ENCODE data around the gene HOXC11.

Gene HOXC11

DNA sequence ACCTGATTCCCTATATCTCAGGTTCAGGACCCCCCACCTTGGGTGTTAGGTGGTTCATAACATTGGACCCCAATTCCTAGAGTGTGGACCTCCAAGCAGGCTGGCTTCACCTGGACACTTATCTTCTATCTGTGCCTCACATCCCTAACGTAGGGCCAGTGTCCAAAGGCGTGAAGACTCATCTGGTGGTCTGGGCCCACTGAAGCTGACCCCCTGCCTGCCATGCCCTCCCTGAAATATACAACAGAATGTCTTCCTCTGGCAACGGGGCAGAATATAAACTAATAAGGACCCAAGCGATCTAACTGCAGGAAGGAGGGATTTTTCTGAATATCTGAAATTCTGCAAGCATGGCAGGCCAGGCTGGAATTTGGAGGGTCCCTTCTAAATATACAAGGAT is 28.7 kb upstream of the HOXC11 start:
- H3K9me3 ChIP-seq (ENCODE audit: control insufficient read depth, insufficient read depth, low read length) = no peaks in the 10 kb centered on the region
- H3K4me3 ChIP-seq (ENCODE audit: low read length) = no peak overlapping the region
- no peak overlapping the region for H3K27ac ChIP-seq (ENCODE audit: low read length)
- WGBS (ENCODE audit: insufficient coverage, insufficient read length) = no CpG with 5 or more reads among the region's 4 CpGs
- H3K36me3 ChIP-seq (ENCODE audit: control insufficient read depth, insufficient read depth, low read length) = no peaks in the 10 kb centered on the region
- peaks cover 89% of the 10 kb centered on the region for H3K27me3 ChIP-seq (ENCODE audit: control insufficient read depth, insufficient read depth, low read length)
- H3K4me1 ChIP-seq (ENCODE audit: control insufficient read depth, insufficient read depth, low read length) = no peaks in the 10 kb centered on the region
- DNase-seq (ENCODE audit: low read depth, low spot score) = no peak

DNA sequence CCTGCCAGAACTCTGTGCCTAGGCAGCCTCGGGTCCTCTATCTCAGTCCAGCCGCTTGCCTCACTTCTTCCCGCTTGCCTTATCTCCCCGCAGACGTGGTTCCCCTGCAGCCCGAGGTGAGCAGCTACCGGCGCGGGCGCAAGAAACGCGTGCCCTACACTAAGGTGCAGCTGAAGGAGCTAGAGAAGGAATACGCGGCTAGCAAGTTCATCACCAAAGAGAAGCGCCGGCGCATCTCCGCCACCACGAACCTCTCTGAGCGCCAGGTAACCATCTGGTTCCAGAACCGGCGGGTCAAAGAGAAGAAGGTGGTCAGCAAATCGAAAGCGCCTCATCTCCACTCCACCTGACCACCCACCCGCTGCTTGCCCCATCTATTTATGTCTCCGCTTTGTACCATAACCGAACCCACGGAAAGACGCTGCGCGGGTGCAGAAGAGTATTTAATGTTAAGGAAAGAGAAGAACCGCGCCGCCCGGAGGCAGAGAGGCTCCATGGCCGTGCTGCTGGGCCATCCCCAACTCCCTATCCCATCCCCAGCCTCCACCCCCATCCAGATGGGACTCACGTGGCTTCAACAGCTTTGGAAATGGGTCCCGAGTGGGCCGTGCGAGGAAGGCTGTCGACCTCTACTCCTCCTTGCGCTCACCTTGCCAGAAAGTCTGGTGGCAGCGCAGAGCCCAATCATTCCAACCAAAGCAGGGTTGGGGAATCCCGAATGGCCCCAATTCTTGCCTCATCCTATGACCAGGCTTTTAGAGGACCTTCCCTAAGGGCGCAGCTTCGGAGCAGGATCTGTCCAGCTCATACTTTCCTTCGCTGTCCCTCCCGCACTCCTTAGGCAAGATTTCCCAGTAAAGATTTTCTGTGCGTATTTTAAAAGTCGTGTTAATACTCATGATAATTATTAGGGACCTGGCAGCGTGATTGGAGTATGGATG is 27.7 kb upstream of the HOXC11 start:
- no peak overlapping the region for H3K4me3 ChIP-seq (ENCODE audit: low read length)
- no peak overlapping the region for H3K27ac ChIP-seq (ENCODE audit: low read length)
- no peaks in the 10 kb centered on the region for H3K9me3 ChIP-seq (ENCODE audit: control insufficient read depth, insufficient read depth, low read length)
- no CpG with 5 or more reads among the region's 51 CpGs for WGBS (ENCODE audit: insufficient coverage, insufficient read length)
- H3K27me3 ChIP-seq (ENCODE audit: control insufficient read depth, insufficient read depth, low read length) = peaks cover 90% of the 10 kb centered on the region
- no peaks in the 10 kb centered on the region for H3K4me1 ChIP-seq (ENCODE audit: control insufficient read depth, insufficient read depth, low read length)
- DNase-seq (ENCODE audit: low read depth, low spot score) = no peak
- H3K36me3 ChIP-seq (ENCODE audit: control insufficient read depth, insufficient read depth, low read length) = no peaks in the 10 kb centered on the region

DNA sequence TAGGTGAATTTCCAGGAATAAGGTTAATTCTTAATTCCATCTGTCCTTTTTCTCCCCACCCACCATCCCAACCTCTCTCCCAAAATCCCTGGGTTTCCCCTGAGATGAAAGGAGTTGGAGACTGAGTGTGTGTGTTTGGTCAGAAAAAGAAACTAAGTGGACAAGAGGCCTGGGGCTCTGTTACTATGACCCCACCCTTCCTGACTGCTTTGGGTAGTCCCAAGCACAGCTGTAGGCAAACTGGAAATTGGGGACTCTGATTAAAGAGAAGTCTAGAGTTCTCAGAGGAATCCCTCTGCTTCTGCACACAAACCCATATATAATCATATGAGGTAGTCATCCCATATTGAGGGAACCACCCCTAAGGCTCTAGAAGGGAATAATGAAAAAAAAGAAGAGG is 25.2 kb upstream of the HOXC11 start:
- H3K36me3 ChIP-seq (ENCODE audit: control insufficient read depth, insufficient read depth, low read length) = no peaks in the 10 kb centered on the region
- H3K9me3 ChIP-seq (ENCODE audit: control insufficient read depth, insufficient read depth, low read length) = no peaks in the 10 kb centered on the region
- no peak overlapping the region for H3K27ac ChIP-seq (ENCODE audit: low read length)
- no peak overlapping the region for H3K4me3 ChIP-seq (ENCODE audit: low read length)
- peaks cover 94% of the 10 kb centered on the region for H3K27me3 ChIP-seq (ENCODE audit: control insufficient read depth, insufficient read depth, low read length)
- no peaks in the 10 kb centered on the region for H3K4me1 ChIP-seq (ENCODE audit: control insufficient read depth, insufficient read depth, low read length)
- no peak for DNase-seq (ENCODE audit: low read depth, low spot score)

DNA sequence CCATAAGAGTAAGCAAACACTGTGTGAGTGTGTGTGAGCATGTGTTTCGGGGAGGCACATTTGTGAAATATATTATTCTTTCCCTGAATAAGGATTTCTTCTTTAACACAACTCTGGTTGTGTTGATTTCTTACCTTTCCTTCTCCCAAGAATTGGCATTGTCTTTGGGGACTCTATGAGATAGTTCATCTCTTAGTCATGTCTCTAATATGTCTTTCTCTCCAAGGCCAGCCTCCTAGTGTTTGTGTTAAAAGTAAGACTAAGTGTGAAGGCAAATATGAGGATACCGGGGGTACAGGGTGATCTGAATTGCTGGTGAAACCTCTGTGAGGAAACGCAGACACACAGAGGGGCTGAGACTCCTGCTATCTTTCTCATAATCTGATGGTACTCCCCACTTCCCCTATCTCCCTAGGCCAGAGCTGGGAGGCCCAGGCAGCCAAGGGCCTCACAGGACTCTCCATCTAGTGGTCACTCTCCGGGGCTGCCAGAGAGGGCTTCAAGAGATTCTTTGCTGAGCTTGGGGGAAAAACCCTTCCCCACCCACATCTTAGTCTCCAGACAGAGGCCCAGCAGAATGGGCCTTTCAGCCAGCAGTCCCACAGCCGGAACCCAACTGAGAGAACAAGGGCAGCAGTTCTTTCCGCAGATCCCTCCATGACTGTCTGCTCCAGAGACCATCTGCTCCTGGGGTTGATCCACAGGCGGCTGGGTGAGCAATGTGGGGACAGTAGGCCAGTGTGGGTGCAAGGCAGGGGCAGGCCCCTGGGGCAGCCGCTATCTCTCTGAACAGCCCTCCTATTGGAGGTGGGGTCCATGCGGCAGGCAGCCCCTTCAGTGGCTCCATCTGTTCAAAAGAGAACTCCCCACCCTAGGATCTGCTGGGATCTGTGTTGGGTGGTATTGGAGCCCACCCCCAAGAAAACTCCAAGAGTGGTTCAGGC is 24.0 kb upstream of the HOXC11 start:
- Histone ChIP-seq H3K27ac (ENCODE audit: low read length) (no peak overlapping the region), H3K9me3 (ENCODE audit: control insufficient read depth, insufficient read depth, low read length) (no peaks in the 10 kb centered on the region), H3K4me3 (ENCODE audit: low read length) (no peak overlapping the region), H3K27me3 (ENCODE audit: control insufficient read depth, insufficient read depth, low read length) (peaks cover 98% of the 10 kb centered on the region), H3K4me1 (ENCODE audit: control insufficient read depth, insufficient read depth, low read length) (no peaks in the 10 kb centered on the region), H3K36me3 (ENCODE audit: control insufficient read depth, insufficient read depth, low read length) (no peaks in the 10 kb centered on the region)
- no CpG with 5 or more reads among the region's 9 CpGs for WGBS (ENCODE audit: insufficient coverage, insufficient read length)
- DNase-seq (ENCODE audit: low read depth, low spot score) = no peak

DNA sequence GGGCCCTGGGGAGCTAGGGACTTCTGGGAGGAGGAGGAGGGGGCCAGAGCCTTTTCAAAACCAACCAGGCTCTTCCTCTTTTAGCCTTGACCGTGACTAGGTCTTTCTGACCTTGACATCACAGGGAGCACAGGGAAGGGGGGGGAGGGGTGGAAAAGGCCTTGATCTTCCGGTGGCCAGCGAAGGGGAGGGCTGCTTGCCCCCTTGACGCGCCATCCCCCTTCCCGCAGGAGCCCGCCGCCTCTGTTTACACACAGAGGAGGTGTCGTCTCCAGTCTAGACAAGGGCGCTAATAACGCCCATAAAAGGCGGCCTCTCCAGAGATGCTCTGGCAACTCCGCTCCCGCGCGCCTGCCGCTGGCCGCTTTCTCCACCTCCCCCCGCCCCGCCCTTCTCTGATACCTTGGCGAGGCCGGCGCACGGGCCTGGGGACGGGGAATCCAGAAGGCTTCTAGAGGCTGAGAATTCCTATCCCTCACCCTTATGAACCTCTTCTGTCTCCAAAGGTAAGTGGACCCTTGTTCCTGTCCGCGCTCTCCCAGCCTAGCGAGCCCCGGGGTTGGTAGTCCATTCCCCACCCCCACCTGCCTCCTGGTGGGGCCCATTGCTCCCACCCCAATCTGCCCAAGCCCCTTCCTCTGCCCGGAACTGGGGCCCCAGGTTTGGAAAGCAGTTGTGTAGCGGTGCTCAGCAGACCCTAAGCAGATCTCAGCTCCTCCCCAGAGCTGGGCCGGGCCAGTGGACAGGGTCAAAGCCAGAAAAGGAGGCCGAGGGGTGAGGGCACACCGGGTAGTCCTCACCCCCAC is 23.1 kb upstream of the HOXC11 start:
- H3K36me3 ChIP-seq (ENCODE audit: control insufficient read depth, insufficient read depth, low read length) = no peaks in the 10 kb centered on the region

DNA sequence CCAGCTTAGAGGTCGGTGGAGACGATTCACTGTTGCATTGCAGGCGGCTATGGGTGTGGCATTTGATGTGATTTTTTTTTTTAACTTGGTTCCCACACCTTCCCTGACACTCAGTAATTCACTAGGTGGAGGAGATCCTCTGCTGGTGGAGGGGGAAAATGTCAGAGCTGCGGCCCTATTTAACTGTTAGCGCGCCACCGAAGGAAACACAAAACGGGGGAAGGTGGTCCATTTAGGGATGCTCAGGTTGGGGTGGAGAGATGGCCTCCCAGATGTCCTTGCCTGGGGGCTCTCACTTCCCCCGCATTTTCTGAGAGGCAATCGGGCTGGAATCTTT is 22.5 kb upstream of the HOXC11 start:
- Histone ChIP-seq H3K4me1 (ENCODE audit: control insufficient read depth, insufficient read depth, low read length) (peaks cover 2% of the 10 kb centered on the region; the same call in 1 of the 2 replicates), H3K27me3 (ENCODE audit: control insufficient read depth, insufficient read depth, low read length) (peaks cover 97% of the 10 kb centered on the region), H3K4me3 (ENCODE audit: low read length) (no peak overlapping the region), H3K36me3 (ENCODE audit: control insufficient read depth, insufficient read depth, low read length) (no peaks in the 10 kb centered on the region), H3K27ac (ENCODE audit: low read length) (no peak overlapping the region), H3K9me3 (ENCODE audit: control insufficient read depth, insufficient read depth, low read length) (no peaks in the 10 kb centered on the region)
- no CpG with 5 or more reads among the region's 10 CpGs for WGBS (ENCODE audit: insufficient coverage, insufficient read length)
- no peak for DNase-seq (ENCODE audit: low read depth, low spot score)

More for the DNA sequence above, 23.1 kb upstream of the HOXC11 start:
- Histone ChIP-seq H3K9me3 (ENCODE audit: control insufficient read depth, insufficient read depth, low read length) (no peaks in the 10 kb centered on the region), H3K4me1 (ENCODE audit: control insufficient read depth, insufficient read depth, low read length) (no peaks in the 10 kb centered on the region), H3K4me3 (ENCODE audit: low read length) (no peak overlapping the region), H3K27me3 (ENCODE audit: control insufficient read depth, insufficient read depth, low read length) (peaks cover 98% of the 10 kb centered on the region), H3K27ac (ENCODE audit: low read length) (no peak overlapping the region)
- WGBS (ENCODE audit: insufficient coverage, insufficient read length) = no CpG with 5 or more reads among the region's 34 CpGs
- no peak for DNase-seq (ENCODE audit: low read depth, low spot score)

DNA sequence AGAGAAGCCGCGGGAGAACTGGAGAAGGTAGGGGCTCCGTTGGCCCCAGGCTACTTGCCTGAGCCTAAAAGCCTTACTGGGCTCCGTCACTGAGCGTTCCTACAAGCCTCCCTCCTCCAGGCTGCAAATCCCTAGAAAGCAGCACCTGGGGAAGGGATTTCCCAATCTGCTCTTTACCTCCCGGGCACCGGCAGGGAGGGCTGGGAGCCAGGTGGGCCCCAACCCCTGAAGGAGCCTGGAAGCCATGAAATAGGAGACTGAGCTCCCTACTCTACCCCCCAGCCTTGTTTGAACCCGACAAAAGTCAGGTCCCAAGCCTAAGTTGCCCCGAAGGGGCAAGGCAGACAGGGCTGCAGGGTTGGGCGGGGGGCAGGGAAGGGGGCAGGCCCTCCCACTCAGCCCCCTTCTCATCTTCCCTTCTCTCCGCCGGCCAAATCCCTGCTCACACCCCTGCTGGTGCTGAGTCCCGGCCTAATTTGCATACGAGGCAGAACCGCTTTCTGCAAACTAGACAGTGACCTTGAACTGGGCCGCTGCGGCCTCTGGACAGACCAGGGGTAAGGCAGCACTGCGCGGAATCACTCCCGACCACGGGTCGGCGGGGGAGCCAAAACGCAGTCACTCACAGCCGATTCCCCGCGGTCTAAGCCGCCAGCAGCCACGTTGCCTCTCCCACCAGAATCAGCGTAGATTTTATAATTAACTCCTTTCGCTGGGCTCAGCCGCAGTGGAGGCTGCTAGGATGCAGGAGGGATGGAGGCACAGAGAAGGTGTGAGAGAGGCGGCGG is 21.9 kb upstream of the HOXC11 start:
- no CpG with 5 or more reads among the region's 34 CpGs for WGBS (ENCODE audit: insufficient coverage, insufficient read length)
- no peak for DNase-seq (ENCODE audit: low read depth, low spot score)
- H3K4me3 ChIP-seq (ENCODE audit: low read length) = no peak overlapping the region

DNA sequence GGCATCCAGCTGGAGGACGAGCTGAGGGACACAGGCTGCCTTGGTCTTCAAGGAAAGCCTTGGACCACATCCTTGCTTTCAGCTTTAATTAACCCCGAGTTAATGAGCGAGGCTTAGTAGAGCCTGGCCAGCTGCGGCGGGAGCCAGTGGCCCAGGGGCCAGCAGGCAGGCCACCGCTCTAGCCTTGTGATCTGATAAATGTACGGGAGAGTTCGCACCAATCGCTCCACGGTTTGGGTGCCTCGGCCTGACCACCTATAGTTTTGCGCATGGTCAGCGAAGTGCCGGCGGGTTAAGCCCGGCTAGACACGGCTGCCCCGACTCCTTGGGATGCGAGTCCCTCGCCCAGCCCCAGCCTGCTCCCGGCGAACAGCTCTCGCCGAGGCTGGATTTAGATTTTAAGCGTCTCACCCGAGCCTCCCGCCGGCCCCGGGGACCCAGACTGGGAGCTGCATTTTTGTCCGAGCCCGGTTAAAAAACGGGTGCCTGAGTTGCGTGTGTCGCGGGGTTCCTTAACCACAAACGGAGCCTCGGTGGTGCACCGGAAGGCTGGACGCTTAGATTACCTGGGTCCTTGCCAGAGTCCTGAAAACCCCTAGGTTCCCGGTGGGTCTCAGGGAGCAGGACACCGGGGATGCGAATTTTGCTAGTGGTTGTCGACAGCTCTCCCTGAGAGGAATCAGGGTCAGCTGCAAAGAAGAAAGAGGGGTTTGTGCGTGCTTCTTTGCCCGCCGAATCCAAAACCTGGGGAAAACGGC is 21.2 kb upstream of the HOXC11 start:
- no peaks in the 10 kb centered on the region for H3K9me3 ChIP-seq (ENCODE audit: control insufficient read depth, insufficient read depth, low read length)
- no CpG with 5 or more reads among the region's 47 CpGs for WGBS (ENCODE audit: insufficient coverage, insufficient read length)

More for the DNA sequence above, 21.9 kb upstream of the HOXC11 start:
- peaks cover 97% of the 10 kb centered on the region for H3K27me3 ChIP-seq (ENCODE audit: control insufficient read depth, insufficient read depth, low read length)
- H3K27ac ChIP-seq (ENCODE audit: low read length) = no peak overlapping the region
- H3K9me3 ChIP-seq (ENCODE audit: control insufficient read depth, insufficient read depth, low read length) = no peaks in the 10 kb centered on the region
- peaks cover 2% of the 10 kb centered on the region; the same call in 1 of the 2 replicates for H3K4me1 ChIP-seq (ENCODE audit: control insufficient read depth, insufficient read depth, low read length)
- H3K36me3 ChIP-seq (ENCODE audit: control insufficient read depth, insufficient read depth, low read length) = no peaks in the 10 kb centered on the region

DNA sequence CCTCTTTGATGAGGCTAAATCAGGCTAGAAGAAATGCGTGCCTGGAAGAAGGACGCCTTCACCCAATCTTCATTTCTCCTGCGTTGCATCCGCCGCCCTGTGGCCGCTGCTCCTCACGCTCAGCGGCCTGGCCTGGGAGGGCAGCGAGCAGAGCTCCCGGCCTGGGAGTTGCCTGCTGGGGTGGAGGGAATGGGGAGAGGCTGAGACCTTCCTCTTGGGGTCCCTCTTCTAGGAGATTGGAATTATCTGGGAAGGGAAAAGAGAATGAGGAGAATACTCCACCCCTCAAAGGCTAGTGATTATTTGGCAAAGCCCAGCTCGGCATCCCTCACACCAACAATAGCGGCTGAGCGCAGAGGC is 20.6 kb upstream of the HOXC11 start:
- peaks cover 98% of the 10 kb centered on the region for H3K27me3 ChIP-seq (ENCODE audit: control insufficient read depth, insufficient read depth, low read length)
- DNase-seq (ENCODE audit: low read depth, low spot score) = no peak
- H3K27ac ChIP-seq (ENCODE audit: low read length) = no peak overlapping the region
- peaks cover 2% of the 10 kb centered on the region; the same call in 1 of the 2 replicates for H3K4me1 ChIP-seq (ENCODE audit: control insufficient read depth, insufficient read depth, low read length)
- WGBS (ENCODE audit: insufficient coverage, insufficient read length) = no CpG with 5 or more reads among the region's 13 CpGs
- no peaks in the 10 kb centered on the region for H3K36me3 ChIP-seq (ENCODE audit: control insufficient read depth, insufficient read depth, low read length)
- no peaks in the 10 kb centered on the region for H3K9me3 ChIP-seq (ENCODE audit: control insufficient read depth, insufficient read depth, low read length)
- H3K4me3 ChIP-seq (ENCODE audit: low read length) = no peak overlapping the region

More for the DNA sequence above, 21.2 kb upstream of the HOXC11 start:
- Histone ChIP-seq H3K4me1 (ENCODE audit: control insufficient read depth, insufficient read depth, low read length) (peaks cover 2% of the 10 kb centered on the region; the same call in 1 of the 2 replicates), H3K27me3 (ENCODE audit: control insufficient read depth, insufficient read depth, low read length) (peaks cover 97% of the 10 kb centered on the region), H3K4me3 (ENCODE audit: low read length) (no peak overlapping the region), H3K27ac (ENCODE audit: low read length) (no peak overlapping the region), H3K36me3 (ENCODE audit: control insufficient read depth, insufficient read depth, low read length) (no peaks in the 10 kb centered on the region)
- no peak for DNase-seq (ENCODE audit: low read depth, low spot score)
